HepG2 (cell line): Measurements from ENCODE around the gene TP53. TPM values are rescaled to one million over a fixed set of nuclear protein-coding genes. Genes with fewer than 3 reads are reported as not detected.

Experiments
- ATAC-seq: fragments of 200-7000 bp; cut with Tn5 transposase; 3 replicates; pipeline ENCODE4 v1.9.1; 2020; ENCODE audit warnings: mild to moderate bottlenecking, moderate library complexity
- BruUV-seq: library from RNA; stranded (reverse); fragments of 400-500 nt; replicated peaks from 2 replicates; lab custom pipeline; 2021; lab: Mats Ljungman, UMichigan
- CTCF ChIA-PET: fragments of 300-600 bp; formaldehyde crosslinking; extraction: SDS; loops from one replicate; lab custom pipeline; 2021; ENCODE audit warnings: low total read pairs, inconsistent platforms, low intra/inter-chr PET ratio; lab: Yijun Ruan, JAX
- POLR2A ChIA-PET: fragments of 350-600 bp; sonication (Branson Sonifier 250); formaldehyde crosslinking; loops from one replicate; lab custom pipeline; 2020; ENCODE audit warnings: antibody characterized with exemption, inconsistent platforms; lab: Yijun Ruan, JAX
- DNase-seq: peaks from one replicate; pipeline ENCODE4 v3.0.0-alpha.2; 2015; ENCODE audit warnings: low spot score
- FAIRE-seq: peaks from 3 replicates; lab custom pipeline; 2011; peaks lifted over from hg19 to GRCh38; lab: Jason Lieb, UNC
- H2AFZ ChIP-seq: one replicate; pipeline ENCODE4 v1.6.1; 2011; ENCODE audit warnings: low read length, inconsistent platforms
- H3K27ac ChIP-seq: fragments of 300-600 bp; 3 replicates; pipeline ENCODE4 v1.8.0; 2011; ENCODE audit warnings: mixed run types, mild to moderate bottlenecking, mixed read lengths, low read length, inconsistent platforms; ENCODE audit not compliant: insufficient read depth; ENCODE audit errors: extremely low read length
- H3K27me3 ChIP-seq, 2 experiments: fragments of 200-600 bp in 1 of 2; 2 replicates in 1 of 2; 3 replicates in 1 of 2; pipeline versions ENCODE4 v1.6.0 to v1.8.0; 2011; ENCODE audit warnings: low read length in 2 of 2, mild to moderate bottlenecking in 2 of 2, moderate library complexity in 2 of 2, inconsistent platforms in 1 of 2; ENCODE audit not compliant: insufficient read depth in 2 of 2, control insufficient read depth in 1 of 2
- H3K36me3 ChIP-seq, 2 experiments: fragments of 200-600 bp in 1 of 2; replicated peaks in 1 of 2; 2 replicates in 1 of 2; 3 replicates in 1 of 2; pipeline versions ENCODE4 v1.5.1 to v1.8.0; 2011; ENCODE audit warnings: low read length in 2 of 2, inconsistent platforms in 1 of 2; ENCODE audit not compliant: insufficient read depth in 2 of 2, control insufficient read depth in 1 of 2
- H3K4me1 ChIP-seq: 2 replicates; pipeline ENCODE4 v1.5.1; 2012; ENCODE audit warnings: low read length, inconsistent platforms; ENCODE audit not compliant: insufficient read depth
- H3K4me2 ChIP-seq: 2 replicates; pipeline ENCODE4 v1.6.0; 2011; ENCODE audit warnings: low read depth, low read length, inconsistent platforms
- H3K4me3 ChIP-seq, 3 experiments: fragments of 200-600 bp in 1 of 3; sonication (generic), shearing (Covaris generic) in 1 of 3; replicated peaks in 1 of 3; 2 replicates each; pipeline ENCODE4 v1.5.1; 2011 to 2016; ENCODE audit warnings: low read length in 3 of 3, inconsistent platforms in 2 of 3, low read depth in 2 of 3, mild to moderate bottlenecking in 2 of 3, control low read depth in 1 of 3, mixed read lengths in 1 of 3; ENCODE audit not compliant: insufficient read depth in 1 of 3
- H3K79me2 ChIP-seq: one replicate; pipeline ENCODE4 v1.6.1; 2011; ENCODE audit warnings: low read length, inconsistent platforms; ENCODE audit not compliant: insufficient read depth
- H3K9ac ChIP-seq: 2 replicates; pipeline ENCODE4 v1.6.0; 2011; ENCODE audit warnings: mild to moderate bottlenecking, low read depth, low read length, inconsistent platforms; ENCODE audit not compliant: insufficient read depth
- H3K9me3 ChIP-seq: 2 replicates; pipeline ENCODE4 v1.5.1; 2012; ENCODE audit warnings: mild to moderate bottlenecking, low read length
- H4K20me1 ChIP-seq: 2 replicates; pipeline ENCODE4 v1.6.0; 2011; ENCODE audit warnings: inconsistent platforms, mild to moderate bottlenecking, low read length, moderate library complexity; ENCODE audit not compliant: insufficient read depth
- BATF2 ChIP-seq: sonication (generic); formaldehyde crosslinking; IDR thresholded peaks from 2 replicates; pipeline ENCODE4 v1.8.0; 2022; ENCODE audit warnings: mild to moderate bottlenecking, missing genetic modification reagents, moderate library complexity
- HBP1 ChIP-seq: IDR thresholded peaks from 2 replicates; pipeline ENCODE4 v1.6.1; 2016; ENCODE audit warnings: low read depth, control low read depth
- HNF4A ChIP-seq: sonication (generic); formaldehyde crosslinking; IDR thresholded peaks from 2 replicates; pipeline ENCODE4 v1.4.0; 2020; ENCODE audit warnings: missing genetic modification reagents
- KIAA2018 ChIP-seq: sonication (generic); formaldehyde crosslinking; IDR thresholded peaks from 2 replicates; pipeline ENCODE4 v1.5.0; 2020; ENCODE audit warnings: mild to moderate bottlenecking, missing genetic modification reagents, borderline replicate concordance
- MEIS2 ChIP-seq: sonication (generic); formaldehyde crosslinking; IDR thresholded peaks from 2 replicates; pipeline ENCODE4 v1.9.0; 2021; ENCODE audit warnings: mild to moderate bottlenecking, missing genetic modification reagents
- MIER3 ChIP-seq: IDR thresholded peaks from 2 replicates; pipeline ENCODE4 v1.6.1; 2016; ENCODE audit warnings: missing compliant biosample characterization, borderline replicate concordance
- MTA3 ChIP-seq: sonication (generic); formaldehyde crosslinking; IDR thresholded peaks from 2 replicates; pipeline ENCODE4 v1.4.0; 2020; ENCODE audit warnings: missing genetic modification reagents
- MYPOP ChIP-seq: sonication (generic); formaldehyde crosslinking; IDR thresholded peaks from 2 replicates; pipeline ENCODE4 v1.8.1; 2023; ENCODE audit warnings: mild to moderate bottlenecking, moderate library complexity, missing genetic modification reagents
- NFIB ChIP-seq: sonication (generic); formaldehyde crosslinking; IDR thresholded peaks from 2 replicates; pipeline ENCODE4 v1.9.0; 2021; ENCODE audit warnings: missing genetic modification reagents, mild to moderate bottlenecking, borderline replicate concordance
- SSRP1 ChIP-seq: IDR thresholded peaks from 2 replicates; pipeline ENCODE4 v1.6.1; 2016; ENCODE audit warnings: control low read depth
- TP53 ChIP-seq: sonication (generic); formaldehyde crosslinking; conservative IDR thresholded peaks from 2 replicates; pipeline ENCODE4 v1.4.0; 2020; ENCODE audit warnings: missing genetic modification reagents
- ZNF557 ChIP-seq: sonication (generic); formaldehyde crosslinking; IDR thresholded peaks from 2 replicates; pipeline ENCODE4 v1.4.0; 2020; ENCODE audit warnings: missing genetic modification reagents
- WGBS: methylation state at CpG from one replicate; pipeline ENCODE4 v1.1.6; 2017; ENCODE audit warnings: low lambda C conversion rate; 5-methylcytosine and 5-hydroxymethylcytosine counted together
- in situ Hi-C: cut with HindIII; loops from 2 replicates; pipeline ENCODE4 v1.10.0; 2017; ENCODE audit warnings: low pct_unique_long_range_greater_than_20kb; ENCODE audit not compliant: extremely low pct_ligation_motif_present
- intact Hi-C: fragments of 100-400 bp; cut with micrococcal nuclease; formaldehyde crosslinking; loops from one replicate; pipeline ENCODE4 v1.10.0; 2022; ENCODE audit not compliant: unreplicated experiment
- polyA plus RNA-seq, 8 experiments: library from polyadenylated mRNA; depleted of rRNA in 3 of 8; stranded (reverse) in 7 of 8; unstranded in 1 of 8; fragments of >200 nt; fragmentation: Illumina TruSeq in 4 of 8; extraction: Trizol in 4 of 8; gene quantifications; 2 replicates each; pipeline versions ENCODE4 v1.2.1 to v1.2.3, GENCODE V29; 2011 to 2016; ENCODE audit warnings: low read depth in 4 of 8, missing spikeins in 1 of 8, mixed read lengths in 1 of 8; ENCODE audit not compliant: insufficient read depth in 1 of 8
- total RNA-seq, 5 experiments: library from RNA; depleted of rRNA; stranded (reverse); fragments of >200 nt; fragmentation: Illumina TruSeq; extraction: Trizol; gene quantifications; 2 replicates each; pipeline ENCODE4 v1.2.3, GENCODE V29; 2016; ENCODE audit warnings: low read depth in 1 of 5

TP53 gene
- total and polyA plus RNA-seq, 2 of the 13 experiments (the other 11 are each of a cell fraction or from before 2014, with no cell fraction given) = 17.1 to 29.9 TPM

- Histone ChIP-seq H3K9ac (no peak overlapping the region), H3K4me3 (no peak overlapping the region), H3K4me2 (peak overlapping the region; percentile 86; the same call in 1 of the 2 replicates), H3K27ac (no peak overlapping the region), H3K27me3 (no peaks in the 10 kb centered on the region; a peak in 1 of 5 replicates), H3K4me1 (peaks cover 53% of the 10 kb centered on the region), H2AFZ (no peak overlapping the region), H3K79me2 (no peaks in the 10 kb centered on the region), H3K36me3 (no peaks in the 10 kb centered on the region), H3K9me3 (no peaks in the 10 kb centered on the region), H4K20me1 (no peaks in the 10 kb centered on the region)
- ChIA-PET CTCF (interaction anchor here (0.7 to 2.5 kb wide), 3 partner anchors 40 to 55 kb away, joined by 3 to 12 read pairs (median 5); partner anchors contain the start of genes TP53 and WRAP53), POLR2A (interaction anchor here (1.3 to 4.4 kb wide), 4 partner anchors 18 to 54 kb away, joined by 4 to 56 read pairs (median 14); partner anchors contain the start of genes ATP1B2, CD68, FXR2 and TP53)
- 14% methylated on average over 2 of the region's 2 CpGs for WGBS
- no peak for FAIRE-seq
- no TSS peak for BruUV-seq
- in situ Hi-C loops = loop anchor here (5.0 kb wide), 2 partner anchors 54 to 84 kb away; partner anchors contain the start of genes DNAH2, TP53 and WRAP53
- intact Hi-C loops = loop anchor here (5.0 kb wide), 2 partner anchors 39 to 54 kb away; partner anchors contain the start of genes TP53 and WRAP53
- ATAC-seq = peak; percentile 64
- DNase-seq = peak; percentile 42
- TF ChIP-seq NFIB (CRISPR knock-in tag) (no peak), MEIS2 (CRISPR knock-in tag) (0 out of 2 replicates have a peak, but pooled peaks have one; percentile 12), MTA3 (CRISPR knock-in tag) (no peak), SSRP1 (CRISPR knock-in tag) (no peak), ZNF557 (no peak), HNF4A (CRISPR knock-in tag) (0 out of 2 replicates have a peak, but pooled peaks have one; percentile 44), MIER3 (CRISPR knock-in tag) (no peak), BATF2 (CRISPR knock-in tag) (no peak), KIAA2018 (CRISPR knock-in tag) (no peak), HBP1 (CRISPR knock-in tag) (no peak), MYPOP (CRISPR knock-in tag) (no peak), TP53 (CRISPR knock-in tag) (no peak)
These were observed 54.2 kb downstream of the TP53 start for GRCh38 chr17:7633093-7633492.
